A549 (cell line): ENCODE data around the gene FOXI2.

Experiments
- CHD2 ChIP-seq: fragments of 150-350 bp; IDR thresholded peaks from 2 replicates; pipeline ENCODE4 v1.6.1; 2014; ENCODE audit warnings: low read length; ENCODE audit not compliant: partially characterized antibody
- EP300 ChIP-seq, 2 experiments: fragments of >200 bp; sonication (Bioruptor Twin); formaldehyde crosslinking; IDR thresholded peaks; 2 replicates in 1 of 2; 3 replicates in 1 of 2; pipeline ENCODE4 v1.6.1; 2016 to 2017
- ESRRA ChIP-seq: fragments of 150-350 bp; IDR thresholded peaks from 2 replicates; pipeline ENCODE4 v1.6.1; 2014; ENCODE audit warnings: mild to moderate bottlenecking, low read length, borderline replicate concordance
- FOXS1 ChIP-seq: fragments of 250-450 bp; sonication (Bioruptor Pico); IDR thresholded peaks from 2 replicates; pipeline ENCODE4 v1.5.0; 2020; ENCODE audit warnings: mild to moderate bottlenecking, moderate library complexity
- KDM1A ChIP-seq: fragments of 200-600 bp; sonication (generic); IDR thresholded peaks from 2 replicates; pipeline ENCODE4 v1.6.1; 2016; ENCODE audit warnings: low read depth, mild to moderate bottlenecking
- KDM5A ChIP-seq: fragments of 200-600 bp; sonication (generic); IDR thresholded peaks from 2 replicates; pipeline ENCODE4 v1.6.1; 2016; ENCODE audit warnings: antibody characterized with exemption, mild to moderate bottlenecking
- MYC ChIP-seq: IDR thresholded peaks from 2 replicates; pipeline ENCODE4 v1.6.1; 2012; ENCODE audit warnings: mild to moderate bottlenecking, inconsistent platforms, low read length, improper control_type of control experiment, borderline replicate concordance
- PHF8 ChIP-seq: fragments of 200-600 bp; sonication (generic); IDR thresholded peaks from 2 replicates; pipeline ENCODE4 v1.6.1; 2016; ENCODE audit warnings: low read depth, mild to moderate bottlenecking, antibody characterized with exemption, moderate library complexity, borderline replicate concordance
- POLR2A ChIP-seq: IDR thresholded peaks from 2 replicates; pipeline ENCODE4 v1.6.1; 2012; ENCODE audit warnings: mild to moderate bottlenecking, low read length
- ZSCAN20 ChIP-seq: fragments of 250-450 bp; sonication (Bioruptor Pico); IDR thresholded peaks from 2 replicates; pipeline ENCODE4 v1.8.0; 2022; ENCODE audit warnings: mild to moderate bottlenecking, moderate library complexity
- TF ChIP-seq, protein P1 (sequence below): IDR thresholded peaks from 2 replicates; pipeline ENCODE4 v1.6.1; 2012
- TF ChIP-seq, protein P2 (sequence below): fragments of >200 bp; sonication (Bioruptor Twin); formaldehyde crosslinking; IDR thresholded peaks from 3 replicates; pipeline ENCODE4 v1.5.1; 2016

DNA sequence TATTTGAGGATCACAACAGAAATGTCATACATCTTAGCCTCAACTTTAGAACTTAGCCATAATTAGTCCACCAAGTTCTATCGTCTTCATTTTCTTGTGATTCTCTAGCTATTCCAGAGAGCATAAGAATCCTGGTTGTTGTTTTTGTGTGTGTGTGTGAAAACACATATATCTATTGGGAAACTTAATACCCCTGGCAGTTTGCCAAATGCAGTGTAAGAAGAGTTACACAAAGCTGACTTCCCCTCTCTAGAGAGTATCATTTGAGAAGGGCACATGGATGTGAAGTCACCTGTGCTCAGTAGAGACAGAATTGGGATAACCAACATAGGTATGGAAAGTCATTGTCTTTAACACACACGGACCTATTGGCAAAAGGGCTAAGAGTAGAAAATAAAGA lies 19.3 kb downstream of the FOXI2 start:
- TF ChIP-seq, protein P1, sequence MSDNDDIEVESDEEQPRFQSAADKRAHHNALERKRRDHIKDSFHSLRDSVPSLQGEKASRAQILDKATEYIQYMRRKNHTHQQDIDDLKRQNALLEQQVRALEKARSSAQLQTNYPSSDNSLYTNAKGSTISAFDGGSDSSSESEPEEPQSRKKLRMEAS = no peak
- TF ChIP-seq POLR2A (no peak), EP300 (IDR thresholded peaks at IDR 0.05) (no peak), FOXS1 (CRISPR knock-in tag) (no peak), KDM5A (no peak), ZSCAN20 (CRISPR knock-in tag) (no peak), KDM1A (no peak), MYC (no peak), PHF8 (no peak), ESRRA (no peak), CHD2 (no peak)
- TF ChIP-seq, protein P2, sequence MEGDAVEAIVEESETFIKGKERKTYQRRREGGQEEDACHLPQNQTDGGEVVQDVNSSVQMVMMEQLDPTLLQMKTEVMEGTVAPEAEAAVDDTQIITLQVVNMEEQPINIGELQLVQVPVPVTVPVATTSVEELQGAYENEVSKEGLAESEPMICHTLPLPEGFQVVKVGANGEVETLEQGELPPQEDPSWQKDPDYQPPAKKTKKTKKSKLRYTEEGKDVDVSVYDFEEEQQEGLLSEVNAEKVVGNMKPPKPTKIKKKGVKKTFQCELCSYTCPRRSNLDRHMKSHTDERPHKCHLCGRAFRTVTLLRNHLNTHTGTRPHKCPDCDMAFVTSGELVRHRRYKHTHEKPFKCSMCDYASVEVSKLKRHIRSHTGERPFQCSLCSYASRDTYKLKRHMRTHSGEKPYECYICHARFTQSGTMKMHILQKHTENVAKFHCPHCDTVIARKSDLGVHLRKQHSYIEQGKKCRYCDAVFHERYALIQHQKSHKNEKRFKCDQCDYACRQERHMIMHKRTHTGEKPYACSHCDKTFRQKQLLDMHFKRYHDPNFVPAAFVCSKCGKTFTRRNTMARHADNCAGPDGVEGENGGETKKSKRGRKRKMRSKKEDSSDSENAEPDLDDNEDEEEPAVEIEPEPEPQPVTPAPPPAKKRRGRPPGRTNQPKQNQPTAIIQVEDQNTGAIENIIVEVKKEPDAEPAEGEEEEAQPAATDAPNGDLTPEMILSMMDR = no peak
